Measurements from ENCODE around the gene STK10. TPM values are rescaled to one million over a fixed set of nuclear protein-coding genes. Genes with fewer than 3 reads are reported as not detected.

The STK10 gene
- total and polyA plus RNA-seq, 2 donors from 2014 or later: 7.2 to 42.8 TPM

- DNase-seq: no peak
- intact Hi-C loops (cut with DNase I): no loop called here
- FAIRE-seq: no peak
- H3K36me3 ChIP-seq (ENCODE audit: control insufficient read depth in 2 of 3, insufficient read depth in 3 of 3, low read length in 3 of 3): no peaks in the 10 kb centered on the region
- no peaks in the 10 kb centered on the region for H3K27me3 ChIP-seq (ENCODE audit: control insufficient read depth, insufficient read depth, low read length)
- TF ChIP-seq, protein P1, sequence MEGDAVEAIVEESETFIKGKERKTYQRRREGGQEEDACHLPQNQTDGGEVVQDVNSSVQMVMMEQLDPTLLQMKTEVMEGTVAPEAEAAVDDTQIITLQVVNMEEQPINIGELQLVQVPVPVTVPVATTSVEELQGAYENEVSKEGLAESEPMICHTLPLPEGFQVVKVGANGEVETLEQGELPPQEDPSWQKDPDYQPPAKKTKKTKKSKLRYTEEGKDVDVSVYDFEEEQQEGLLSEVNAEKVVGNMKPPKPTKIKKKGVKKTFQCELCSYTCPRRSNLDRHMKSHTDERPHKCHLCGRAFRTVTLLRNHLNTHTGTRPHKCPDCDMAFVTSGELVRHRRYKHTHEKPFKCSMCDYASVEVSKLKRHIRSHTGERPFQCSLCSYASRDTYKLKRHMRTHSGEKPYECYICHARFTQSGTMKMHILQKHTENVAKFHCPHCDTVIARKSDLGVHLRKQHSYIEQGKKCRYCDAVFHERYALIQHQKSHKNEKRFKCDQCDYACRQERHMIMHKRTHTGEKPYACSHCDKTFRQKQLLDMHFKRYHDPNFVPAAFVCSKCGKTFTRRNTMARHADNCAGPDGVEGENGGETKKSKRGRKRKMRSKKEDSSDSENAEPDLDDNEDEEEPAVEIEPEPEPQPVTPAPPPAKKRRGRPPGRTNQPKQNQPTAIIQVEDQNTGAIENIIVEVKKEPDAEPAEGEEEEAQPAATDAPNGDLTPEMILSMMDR (IDR thresholded peaks at IDR 0.05; ENCODE audit: borderline replicate concordance, extremely low read depth, insufficient read depth): no peak
- H3K4me3 ChIP-seq (ENCODE audit: low read length in 3 of 3): no peak overlapping the region
- no peaks in the 10 kb centered on the region for H3K9me3 ChIP-seq (ENCODE audit: control insufficient read depth in 2 of 3, insufficient read depth in 1 of 3, low read length in 3 of 3)
- peaks cover 0 to 7% (median 2%) of the 10 kb centered on the region in 3 donors for H3K4me1 ChIP-seq (ENCODE audit: control insufficient read depth in 2 of 3, insufficient read depth in 2 of 3, low read depth in 1 of 3, low read length in 3 of 3)
- H3K9ac ChIP-seq (ENCODE audit: low read length in 3 of 3): no peak overlapping the region
- H3K27ac ChIP-seq (ENCODE audit: low read depth in 2 of 2, low read length in 2 of 2): no peak overlapping the region
These were observed 42.8 kb downstream of the STK10 start for GRCh38 chr5:172144931-172145869.

DNA sequence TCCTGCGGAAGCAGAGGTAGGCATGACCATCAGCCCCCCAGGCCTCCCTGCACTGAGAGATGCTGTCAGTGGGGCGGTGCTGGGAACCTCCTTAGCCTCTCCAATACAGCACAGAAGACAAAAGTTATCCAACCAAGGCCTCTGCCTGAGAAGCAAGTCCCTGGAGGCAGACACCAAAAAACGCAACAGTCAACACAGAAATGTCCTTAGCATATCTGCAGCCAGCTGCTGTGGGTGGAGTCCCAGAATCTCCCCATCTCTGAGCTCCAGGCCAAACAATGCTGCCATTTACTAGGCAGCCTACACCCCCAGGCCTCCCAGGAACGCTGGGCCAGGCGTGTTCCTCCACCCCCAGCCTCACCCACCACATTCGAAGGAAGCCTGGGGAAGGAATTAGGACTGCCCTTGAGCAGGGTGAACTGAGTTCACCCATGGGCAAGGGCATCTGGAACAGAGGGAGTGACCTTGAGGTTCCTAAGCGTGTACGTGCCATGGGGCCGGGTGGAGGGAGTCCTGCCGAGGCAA, 43.7 kb downstream of the STK10 start:
- no peak for FAIRE-seq
- Histone ChIP-seq H3K4me3 (ENCODE audit: low read length in 3 of 3) (no peak overlapping the region), H3K27me3 (ENCODE audit: control insufficient read depth, insufficient read depth, low read length) (no peaks in the 10 kb centered on the region), H3K9ac (ENCODE audit: low read length in 3 of 3) (no peak overlapping the region), H3K9me3 (ENCODE audit: control insufficient read depth in 2 of 3, insufficient read depth in 1 of 3, low read length in 3 of 3) (no peaks in the 10 kb centered on the region), H3K36me3 (ENCODE audit: control insufficient read depth in 2 of 3, insufficient read depth in 3 of 3, low read length in 3 of 3) (no peaks in the 10 kb centered on the region), H3K27ac (ENCODE audit: low read depth in 2 of 2, low read length in 2 of 2) (no peak overlapping the region), H3K4me1 (ENCODE audit: control insufficient read depth in 2 of 3, insufficient read depth in 2 of 3, low read depth in 1 of 3, low read length in 3 of 3) (peaks cover 0 to 7% (median 2%) of the 10 kb centered on the region in 3 donors)
- no peak for DNase-seq
- TF ChIP-seq, protein P1 (IDR thresholded peaks at IDR 0.05; ENCODE audit: borderline replicate concordance, extremely low read depth, insufficient read depth): no peak
- intact Hi-C loops (cut with DNase I): no loop called here

GRCh38 chr5:172143875-172144274, 44.1 kb downstream of the STK10 start:
- Histone ChIP-seq H3K4me1 (ENCODE audit: control insufficient read depth in 2 of 3, insufficient read depth in 2 of 3, low read depth in 1 of 3, low read length in 3 of 3) (peaks cover 0 to 7% (median 2%) of the 10 kb centered on the region in 3 donors), H3K4me3 (ENCODE audit: low read length in 3 of 3) (no peak overlapping the region), H3K9me3 (ENCODE audit: control insufficient read depth in 2 of 3, insufficient read depth in 1 of 3, low read length in 3 of 3) (no peaks in the 10 kb centered on the region), H3K27ac (ENCODE audit: low read depth in 2 of 2, low read length in 2 of 2) (no peak overlapping the region), H3K27me3 (ENCODE audit: control insufficient read depth, insufficient read depth, low read length) (no peaks in the 10 kb centered on the region), H3K36me3 (ENCODE audit: control insufficient read depth in 2 of 3, insufficient read depth in 3 of 3, low read length in 3 of 3) (no peaks in the 10 kb centered on the region), H3K9ac (ENCODE audit: low read length in 3 of 3) (no peak overlapping the region)
- no peak for FAIRE-seq
- no peak for DNase-seq
- intact Hi-C loops (cut with DNase I): no loop called here
- TF ChIP-seq, protein P1 (IDR thresholded peaks at IDR 0.05; ENCODE audit: borderline replicate concordance, extremely low read depth, insufficient read depth): no peak
